NCI-H524 treated with DMSO at 0.1 percent for 48 hours (cell line): ENCODE measurements around the gene CYTH3.
"Not testable (repeated sequence)": the region's sequence is repeated elsewhere in the genome, so short reads cannot be mapped to it uniquely, and the experiment has no call there.

Experiments
- DNase-seq: peaks from one replicate; lab custom pipeline; 2025; lab: John Stamatoyannopoulos, UW

The CYTH3 gene, protein sequence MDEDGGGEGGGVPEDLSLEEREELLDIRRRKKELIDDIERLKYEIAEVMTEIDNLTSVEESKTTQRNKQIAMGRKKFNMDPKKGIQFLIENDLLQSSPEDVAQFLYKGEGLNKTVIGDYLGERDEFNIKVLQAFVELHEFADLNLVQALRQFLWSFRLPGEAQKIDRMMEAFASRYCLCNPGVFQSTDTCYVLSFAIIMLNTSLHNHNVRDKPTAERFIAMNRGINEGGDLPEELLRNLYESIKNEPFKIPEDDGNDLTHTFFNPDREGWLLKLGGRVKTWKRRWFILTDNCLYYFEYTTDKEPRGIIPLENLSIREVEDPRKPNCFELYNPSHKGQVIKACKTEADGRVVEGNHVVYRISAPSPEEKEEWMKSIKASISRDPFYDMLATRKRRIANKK

DNA sequence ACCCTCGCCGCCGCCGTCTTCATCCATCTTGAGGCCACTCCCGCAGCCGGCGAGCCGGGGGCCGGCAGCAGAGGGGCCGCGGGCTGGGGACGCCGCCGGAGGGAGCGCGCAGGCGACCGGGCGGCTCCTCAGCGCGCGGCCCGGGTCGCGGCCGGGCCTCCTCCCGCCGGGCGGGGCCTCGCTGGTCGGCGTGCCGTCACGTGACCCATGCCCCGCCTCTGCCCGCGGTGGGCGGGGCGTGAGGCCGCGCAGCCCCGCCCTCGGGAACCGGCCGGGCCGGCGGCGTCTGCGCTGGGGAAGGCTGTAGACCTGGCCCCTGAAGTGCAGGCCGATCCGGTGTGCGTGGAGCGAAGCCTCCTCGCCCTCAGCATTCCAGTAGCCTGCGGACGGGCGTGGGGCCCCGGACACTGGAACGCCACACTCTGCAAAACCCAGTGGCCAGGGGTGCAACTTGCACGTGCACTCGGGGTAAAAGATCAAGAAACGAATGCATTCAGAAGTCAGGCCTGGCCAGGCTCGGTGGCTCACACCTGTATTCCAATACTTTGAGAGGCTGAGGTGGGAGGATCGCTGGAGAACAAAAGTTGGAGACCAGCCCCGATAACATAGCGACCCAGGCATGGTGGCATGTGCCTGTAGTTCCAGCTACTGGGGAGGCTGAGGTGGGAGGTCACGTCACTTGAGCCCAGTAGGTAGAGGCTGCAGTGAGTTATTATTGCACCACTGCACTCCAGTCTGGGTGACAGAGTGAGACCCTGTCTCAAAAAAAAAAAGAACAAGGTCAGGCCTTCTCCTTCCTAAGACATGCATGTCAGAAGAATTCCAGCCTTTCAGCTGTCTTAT lies at the start of gene CYTH3:
Gene CYTH3 (minus strand): TSS at position 144 of the 843 bp plus-strand sequence. CDS start 117 bp downstream, at position 27.
- no peak for DNase-seq

DNA sequence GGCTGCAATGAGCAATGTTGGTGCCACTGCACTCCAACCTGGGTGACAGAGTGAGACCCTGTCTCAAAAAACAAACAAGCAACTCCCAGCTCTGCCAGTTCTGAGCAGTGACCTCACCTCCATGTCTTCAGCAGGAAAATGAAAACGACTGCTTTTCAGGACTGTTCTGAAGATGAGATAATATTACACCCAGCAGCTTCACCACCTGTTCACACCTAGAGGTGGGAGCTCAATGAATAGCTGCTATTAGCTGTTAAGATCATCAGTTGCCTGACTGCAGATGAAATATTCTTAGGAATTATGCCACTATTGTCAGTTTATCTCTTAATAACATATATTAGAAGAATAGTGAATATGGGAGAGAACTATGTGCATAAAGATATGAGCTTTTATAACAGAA lies 48.4 kb upstream of the CYTH3 start:
- no peak for DNase-seq

DNA sequence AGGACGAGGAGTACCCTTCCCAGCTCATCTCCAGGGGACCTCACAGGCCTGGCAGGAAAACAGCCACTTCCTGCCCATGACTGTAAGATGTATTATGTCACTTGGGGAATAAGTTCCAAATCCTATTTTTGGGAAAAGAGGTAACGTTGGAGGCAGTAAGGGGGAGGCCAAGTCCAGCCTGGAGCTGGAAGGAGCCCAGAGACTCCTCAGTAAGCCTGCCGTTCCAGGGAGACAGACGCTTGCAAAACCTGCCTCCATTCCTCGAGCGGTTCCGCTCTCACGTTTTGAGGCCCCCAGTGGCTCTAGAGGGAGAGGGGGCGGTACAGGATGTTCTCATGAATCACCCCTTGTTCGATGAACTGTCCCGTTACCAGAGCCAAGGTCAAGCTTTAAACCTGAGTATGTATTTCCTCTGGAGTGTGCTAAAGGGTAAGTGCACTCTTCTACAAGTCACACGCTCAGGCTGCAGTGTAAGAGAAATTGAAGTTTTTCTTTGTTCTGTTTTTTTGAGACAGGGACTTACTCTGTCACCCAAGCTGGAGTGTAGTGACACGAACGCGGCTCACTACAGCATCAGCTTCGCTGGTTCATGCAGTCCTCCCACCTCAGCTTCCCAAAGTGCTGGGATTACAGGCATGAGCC lies 45.5 kb upstream of the CYTH3 start:
- no peak for DNase-seq

DNA sequence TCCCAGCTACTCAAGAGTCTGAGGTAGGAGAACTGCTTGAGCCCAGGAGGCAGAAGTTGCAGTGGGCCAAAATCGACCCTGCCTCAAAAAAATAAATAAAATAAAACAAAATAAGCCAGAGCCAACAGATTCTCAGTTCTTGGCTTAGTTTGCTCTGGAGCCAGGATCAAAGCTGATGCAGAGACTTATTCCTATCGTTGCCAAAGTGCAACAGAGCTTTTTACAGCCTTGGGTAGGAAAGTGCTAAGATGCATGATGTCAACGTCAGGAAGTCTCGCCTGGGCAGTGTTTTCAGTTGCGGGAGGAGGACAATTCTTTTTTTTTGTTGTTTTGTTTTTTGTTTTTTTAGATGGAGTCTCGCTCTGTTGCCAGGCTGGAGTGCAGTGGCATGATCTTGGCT lies 43.8 kb upstream of the CYTH3 start:
- DNase-seq = no peak

DNA sequence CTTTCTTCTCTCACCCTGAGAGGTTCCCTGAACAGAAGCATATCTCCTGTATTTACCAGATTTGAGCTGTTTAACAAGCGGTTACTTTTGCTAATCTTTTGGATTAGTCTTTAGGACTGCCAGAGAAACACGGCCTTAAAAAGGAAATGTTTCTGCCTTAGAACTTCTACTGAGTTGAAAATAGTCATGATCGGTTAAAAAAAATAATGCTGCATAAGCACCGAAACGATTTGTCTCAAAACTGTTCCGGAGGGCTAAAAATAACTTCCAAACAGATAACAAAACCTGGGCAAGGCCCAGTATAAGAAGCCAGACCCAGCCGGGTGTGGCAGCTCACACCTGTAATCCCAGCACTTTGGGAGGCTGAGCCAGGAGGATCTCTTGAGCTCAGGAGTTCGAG lies 43.3 kb upstream of the CYTH3 start:
- DNase-seq = no peak

DNA sequence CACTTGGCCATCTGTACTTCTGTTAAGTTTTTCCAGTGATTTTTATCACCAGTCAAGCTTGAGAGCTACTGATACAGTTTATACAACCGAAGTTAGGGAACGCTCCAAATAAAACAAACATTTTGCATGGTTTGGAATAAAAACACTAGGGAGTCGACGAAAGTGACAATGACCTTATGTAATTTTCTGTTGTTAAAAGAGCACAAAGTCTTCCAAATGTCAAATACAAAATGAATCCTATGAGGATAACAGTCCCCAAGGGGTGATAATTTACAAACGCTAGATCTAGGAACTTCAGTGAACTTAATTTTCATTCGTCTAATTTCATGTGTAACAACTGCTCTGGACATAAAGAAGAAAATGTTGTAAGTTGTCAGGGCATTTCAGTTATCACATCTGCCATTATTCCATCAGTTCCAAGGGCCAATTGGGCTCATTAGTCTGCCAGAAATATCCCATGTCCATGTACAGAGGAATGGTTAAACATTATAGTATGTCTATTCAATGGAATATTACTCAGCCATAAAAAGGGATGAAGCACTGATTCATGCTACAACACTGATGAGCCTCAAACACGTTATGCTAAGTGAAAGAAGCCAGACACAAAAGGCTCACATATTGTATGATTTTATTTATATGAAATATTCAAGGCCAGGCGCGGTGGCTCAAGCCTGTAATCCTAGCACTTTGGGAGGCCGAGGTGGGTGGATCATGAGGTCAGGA lies 38.0 kb upstream of the CYTH3 start:
- DNase-seq = no peak

DNA sequence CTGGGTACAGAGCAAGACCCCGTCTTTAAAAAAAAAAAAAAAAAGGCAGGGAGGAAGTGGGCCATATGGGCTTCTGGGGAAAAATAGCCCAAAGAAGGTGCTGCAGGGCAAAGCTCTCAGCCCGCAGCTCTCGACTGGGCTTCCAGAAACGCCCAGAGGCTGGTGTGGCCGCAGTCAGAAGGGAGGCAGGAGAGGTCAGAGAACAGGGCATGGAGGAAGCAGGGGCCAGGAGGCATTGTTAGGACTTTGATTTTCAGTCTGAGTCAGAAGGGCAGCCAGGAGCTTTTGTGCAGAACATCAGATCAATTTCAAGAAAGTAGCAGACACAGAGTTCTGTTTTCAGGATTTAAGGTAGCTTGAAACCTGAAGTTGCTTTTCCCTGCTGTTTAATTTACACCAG lies 35.3 kb upstream of the CYTH3 start:
- DNase-seq = no peak

DNA sequence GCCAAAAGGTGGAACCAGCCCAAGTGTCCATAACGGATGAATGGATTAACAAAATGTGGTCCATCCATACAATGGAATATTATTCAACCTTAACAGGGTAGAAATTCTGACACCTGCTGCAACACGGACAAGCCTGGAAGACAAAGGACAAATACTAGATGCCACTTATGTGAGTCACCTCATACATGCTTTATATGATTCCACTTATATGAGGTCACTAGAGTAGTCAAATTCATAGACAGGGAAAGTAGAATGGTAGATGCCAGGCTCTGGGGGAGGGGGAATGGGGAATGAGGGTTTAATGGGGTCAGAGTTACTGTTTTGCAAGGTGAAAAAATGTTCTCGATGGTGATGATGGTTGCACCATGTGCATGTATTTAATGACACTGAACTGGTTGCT lies 34.0 kb upstream of the CYTH3 start:
- no peak for DNase-seq

DNA sequence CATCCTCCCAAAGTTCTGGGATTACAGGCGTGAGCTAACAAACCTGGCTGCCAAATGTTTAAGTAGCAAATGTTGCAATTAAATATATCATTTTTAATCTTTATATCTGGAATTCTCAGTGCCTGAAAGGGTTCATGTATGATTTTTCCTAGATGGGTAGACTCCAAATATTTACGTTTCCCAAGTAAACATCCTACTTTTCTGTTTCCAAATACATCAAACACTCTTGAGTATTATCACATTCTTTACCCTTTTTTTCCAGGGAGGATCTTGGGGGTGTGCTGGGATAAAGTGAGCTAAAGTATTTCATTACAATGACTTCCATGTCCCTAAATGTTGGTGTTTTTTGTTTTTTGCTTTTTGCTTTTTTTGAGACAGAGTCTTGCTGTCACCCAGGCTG lies 32.9 kb upstream of the CYTH3 start:
- no peak for DNase-seq

DNA sequence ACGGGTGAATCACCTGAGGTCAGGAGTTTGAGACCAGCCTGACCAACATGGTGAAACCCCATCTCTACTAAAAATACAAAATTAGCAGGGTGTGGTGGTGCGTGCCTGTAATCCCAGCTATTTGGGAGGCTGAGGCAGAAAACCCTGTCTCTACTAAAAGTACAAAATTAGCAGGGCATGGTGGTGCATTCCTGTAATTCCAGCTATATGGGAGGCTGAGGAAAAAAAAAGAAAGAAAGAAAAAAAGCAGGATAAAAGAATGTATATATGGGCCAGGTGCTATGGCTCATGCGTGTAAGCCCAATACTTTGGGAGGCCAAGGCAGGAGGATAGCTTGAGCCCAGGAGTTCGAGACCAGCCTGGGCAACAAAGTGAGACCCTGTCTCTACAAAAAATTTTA lies 29.0 kb upstream of the CYTH3 start:
- not testable (repeated sequence) for DNase-seq

DNA sequence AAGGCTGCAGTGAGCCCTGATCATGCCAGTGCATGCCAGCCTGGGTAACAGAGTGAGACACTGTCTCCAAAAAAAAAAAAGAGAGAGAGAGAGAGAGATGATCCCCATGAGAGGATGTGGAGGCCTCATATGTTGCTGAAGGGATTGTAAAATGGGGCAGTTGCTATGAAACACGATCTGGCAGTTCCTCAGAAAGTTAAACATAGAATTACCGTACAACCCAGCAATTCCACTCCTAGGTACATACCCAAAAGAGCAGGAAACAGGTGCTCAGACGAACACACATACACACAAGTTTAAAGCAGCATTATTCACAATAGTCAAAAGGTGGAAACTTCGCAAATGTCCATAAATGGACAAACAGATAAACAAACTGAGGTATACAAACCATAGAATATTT lies 27.4 kb upstream of the CYTH3 start:
- DNase-seq = no peak

DNA sequence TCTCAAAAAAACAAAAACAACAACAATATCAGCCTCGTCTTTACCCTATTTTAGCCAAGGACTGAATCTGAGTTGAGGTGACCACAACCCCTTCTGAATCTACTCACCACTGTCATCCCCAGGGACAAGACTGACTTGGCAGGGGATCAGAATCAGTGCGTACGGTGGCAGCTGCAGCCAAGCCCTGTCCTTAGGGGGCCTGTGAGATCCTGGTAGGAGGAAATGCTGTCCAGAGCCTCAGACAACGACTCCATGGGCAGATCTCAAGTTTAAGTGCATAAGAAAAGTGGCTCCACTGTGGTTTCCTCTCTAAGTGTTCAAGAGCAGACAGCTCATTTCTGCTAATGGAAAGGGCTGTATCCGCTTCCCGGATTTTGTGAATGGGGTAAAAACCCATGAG lies 22.4 kb upstream of the CYTH3 start:
- no peak for DNase-seq

DNA sequence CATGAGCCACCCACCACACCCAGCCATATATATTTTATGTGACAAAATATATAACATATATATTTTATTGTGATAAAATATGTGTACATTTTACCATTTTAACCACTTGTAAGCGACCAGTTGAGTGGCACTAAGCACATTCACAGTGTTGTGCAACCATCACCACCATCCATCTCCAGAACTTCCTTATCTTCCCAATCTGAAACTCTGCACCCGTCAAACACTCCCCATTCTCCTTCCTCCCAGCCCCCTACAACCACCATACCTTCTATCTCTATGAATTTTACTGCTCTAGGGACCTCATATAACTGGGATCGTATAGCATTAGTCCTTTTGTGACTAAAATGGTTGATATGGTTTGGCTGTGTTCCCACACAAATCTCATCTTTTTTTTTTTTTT lies 20.8 kb upstream of the CYTH3 start:
- no peak for DNase-seq

DNA sequence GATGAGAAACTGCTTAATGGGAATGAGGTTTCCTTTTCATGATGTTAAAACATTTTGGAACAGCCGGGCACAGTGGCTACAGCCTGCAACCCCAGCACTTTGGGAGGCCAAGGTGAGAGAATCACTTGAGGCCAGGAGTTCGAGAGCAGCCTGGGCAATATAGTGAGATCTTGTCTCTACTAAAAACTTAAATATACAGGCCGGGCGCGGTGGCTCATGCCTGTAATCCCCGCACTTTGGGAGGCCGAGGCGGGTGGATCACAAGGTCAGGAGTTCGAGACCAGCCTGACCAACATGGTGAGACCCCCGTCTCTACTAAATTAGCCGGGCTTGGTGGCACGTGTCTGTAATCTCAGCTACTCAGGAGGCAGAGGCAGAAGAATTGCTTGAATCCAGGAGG lies 19.5 kb upstream of the CYTH3 start:
- not testable (repeated sequence) for DNase-seq

DNA sequence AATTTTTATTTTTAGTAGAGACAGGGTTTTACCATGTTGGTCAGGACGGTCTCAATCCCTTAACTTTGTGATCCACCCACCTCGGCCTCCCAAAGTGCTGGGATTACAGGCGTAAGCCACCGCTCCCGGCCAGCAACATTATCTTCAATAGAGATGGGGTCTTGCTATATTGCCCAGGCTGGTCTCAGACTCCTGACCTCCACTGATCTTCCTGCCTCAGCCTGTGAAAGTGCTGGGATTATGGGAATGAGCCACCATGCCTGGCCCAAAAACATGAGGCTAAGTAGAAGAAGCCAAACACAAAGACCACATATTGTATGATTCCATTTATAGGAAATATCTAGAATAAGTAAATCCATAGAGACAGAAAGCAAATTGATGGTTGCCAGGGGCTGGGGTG lies 19.1 kb upstream of the CYTH3 start:
- no peak for DNase-seq

DNA sequence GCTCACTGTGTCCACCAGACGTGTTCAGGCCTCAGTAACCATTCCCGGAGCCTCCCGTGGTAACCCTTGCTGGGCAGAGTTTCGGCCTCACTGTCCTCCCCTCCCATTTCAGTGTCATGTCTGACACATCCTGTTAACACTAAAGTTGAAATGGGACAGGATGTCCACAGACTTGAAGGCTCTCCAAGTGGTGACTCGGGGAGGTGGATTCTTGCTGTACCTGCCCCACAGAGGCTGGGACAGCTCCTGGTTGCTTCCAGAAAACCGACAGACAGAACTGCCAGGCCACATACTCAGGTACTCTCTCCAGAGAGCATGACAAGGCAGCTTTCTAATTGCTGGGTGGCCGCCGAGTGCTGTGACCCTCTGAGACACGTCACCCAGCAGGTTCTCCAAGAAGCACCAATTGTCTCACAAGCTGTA lies 17.9 kb upstream of the CYTH3 start:
- DNase-seq = no peak

DNA sequence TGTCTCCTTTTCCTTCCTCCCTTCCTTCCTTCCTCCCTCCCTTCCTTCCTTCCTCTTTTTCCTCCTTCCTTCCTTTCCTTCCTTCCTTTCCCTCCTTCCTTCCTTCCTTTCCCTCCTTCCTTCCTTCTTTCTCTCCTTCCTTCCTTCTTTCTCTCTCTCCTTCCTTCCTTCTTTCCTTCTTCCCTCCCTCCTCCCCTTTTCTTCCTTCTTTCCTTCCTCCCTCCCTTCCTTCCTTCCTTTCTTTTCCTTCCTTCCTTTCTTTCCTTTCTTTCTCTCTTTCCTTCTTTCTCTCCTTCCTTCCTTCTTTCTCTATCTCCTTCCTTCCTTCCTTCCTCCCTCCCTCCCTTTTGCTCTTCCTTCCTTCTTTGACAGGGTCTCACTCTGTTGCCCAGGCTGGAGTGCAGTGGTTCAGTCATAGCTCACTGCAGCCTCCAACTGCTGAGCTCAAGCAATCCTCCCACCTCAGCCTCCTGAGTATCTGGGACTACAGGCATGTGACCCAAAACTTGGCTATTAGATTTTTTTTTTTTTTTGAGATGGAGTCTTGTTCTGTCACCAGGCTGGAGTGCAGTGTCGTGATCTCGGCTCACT lies 15.9 kb upstream of the CYTH3 start:
- DNase-seq = no peak

DNA sequence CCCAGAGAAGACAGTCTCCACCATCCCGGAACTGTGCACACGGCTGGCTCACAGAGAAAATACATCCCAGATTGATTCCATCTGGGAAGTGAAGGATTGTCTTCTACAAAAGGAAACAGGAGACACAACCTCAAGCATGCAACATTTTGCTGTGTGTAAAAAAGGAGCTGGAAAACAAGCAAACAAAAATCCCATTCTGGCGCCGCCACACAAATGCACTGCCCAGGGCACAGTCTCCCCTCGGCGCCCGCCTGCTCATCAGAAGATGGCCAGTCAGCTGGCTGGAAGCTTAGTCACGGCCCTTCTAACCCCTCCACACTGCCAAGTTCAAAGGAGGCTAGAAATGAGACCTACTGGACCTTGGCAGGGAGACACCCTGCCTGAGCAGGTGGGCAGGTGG lies 14.1 kb upstream of the CYTH3 start:
- DNase-seq = no peak

DNA sequence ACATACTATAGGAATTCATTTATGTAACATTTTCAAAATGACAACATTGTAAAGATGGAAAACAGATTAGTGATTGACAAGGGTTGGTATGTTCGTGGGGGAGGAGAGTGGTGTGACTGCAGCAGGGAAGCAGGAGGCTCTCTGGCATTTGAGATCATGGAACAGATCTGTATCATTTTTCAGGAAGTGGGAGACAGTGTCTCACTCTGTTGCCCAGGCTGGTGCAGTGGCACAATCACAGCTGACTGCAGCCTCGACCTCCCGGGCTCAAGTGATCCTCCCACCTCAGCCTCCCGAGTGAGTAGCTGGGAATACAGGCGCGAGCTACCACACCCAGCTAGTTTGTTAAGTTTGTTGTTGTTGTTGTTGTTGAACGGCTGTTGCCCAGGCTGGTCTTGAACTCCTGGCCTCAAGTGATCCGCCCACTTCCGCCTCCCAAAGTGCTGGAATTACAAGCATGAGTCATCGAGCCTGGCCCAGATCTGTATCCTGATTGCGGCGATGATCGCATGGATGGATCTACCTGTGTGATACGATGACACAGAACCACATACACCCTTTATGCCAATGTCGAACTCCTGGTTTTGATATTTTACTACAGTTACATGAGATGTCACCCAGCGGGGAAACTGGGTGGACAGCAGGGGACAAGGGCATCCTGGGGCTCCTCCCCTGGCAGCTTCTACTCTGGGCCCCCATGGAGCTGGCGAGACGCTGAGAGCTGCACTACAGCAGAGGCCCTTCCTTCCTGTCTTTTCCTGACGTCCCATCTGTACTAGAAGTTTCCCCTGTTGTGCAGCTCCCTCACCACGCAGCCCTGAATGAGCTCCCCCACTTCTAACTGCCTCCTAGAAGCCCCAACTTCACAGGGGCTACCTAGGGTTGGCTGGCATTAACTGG lies 12.3 kb upstream of the CYTH3 start:
- DNase-seq = no peak

DNA sequence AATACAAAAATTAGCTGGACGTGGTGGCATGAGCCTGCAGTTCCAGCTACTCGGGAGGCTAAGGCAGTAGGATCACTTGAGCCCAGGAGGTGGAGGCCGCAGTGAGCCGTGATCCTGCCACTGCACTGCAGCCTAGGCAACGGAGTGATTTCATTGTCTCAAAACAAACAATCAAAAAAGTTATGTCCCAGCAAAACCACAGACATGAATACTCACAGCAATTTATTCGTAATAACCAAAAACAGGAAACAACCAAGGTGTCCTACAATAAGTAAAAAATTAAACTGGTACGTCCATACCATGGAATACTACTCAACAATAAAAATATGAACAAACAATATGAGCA lies 11.6 kb upstream of the CYTH3 start:
- DNase-seq = no peak
